ENCODE data around the gene JCAD. TPM values are rescaled to one million over a fixed set of nuclear protein-coding genes. Genes with fewer than 3 reads are reported as not detected.

The JCAD gene
- total and polyA plus RNA-seq, 11 donors, result 10.4 to 51.7 (median 21.8) TPM

DNA sequence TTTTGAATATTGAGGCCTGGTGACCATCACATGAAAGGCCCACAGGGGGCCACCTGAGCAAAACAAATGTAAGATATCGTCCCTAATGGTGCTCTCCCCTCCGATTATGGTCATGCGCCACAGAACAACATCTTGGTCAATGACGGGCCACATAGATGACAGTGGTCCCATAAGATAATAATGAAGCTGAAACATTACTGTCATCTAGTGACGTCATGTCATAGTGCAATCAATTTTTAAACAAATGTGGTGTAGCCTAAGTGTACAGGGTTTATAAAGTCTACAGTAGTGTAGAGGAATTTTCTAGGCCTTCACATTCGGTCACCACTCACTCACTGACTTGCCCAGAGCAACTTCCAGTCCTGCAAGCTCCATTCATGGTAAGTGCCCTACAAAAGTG, 36.8 kb downstream of the JCAD start:
- H3K9me3 ChIP-seq, result no peaks in the 10 kb centered on the region
- WGBS, 4 donors, result 87 to 91% (median 90%) methylated on average over 6 of the region's 6 CpGs
- peaks cover 2 to 34% (median 24%) of the 10 kb centered on the region in 12 donors for H3K4me1 ChIP-seq
- no peak for ATAC-seq
- no peak overlapping the region for H3K27ac ChIP-seq
- H3K36me3 ChIP-seq, result peaks cover 0 to 43% (median 9%) of the 10 kb centered on the region in 9 donors
- intact Hi-C loops (cut with DNase I), result loop anchor here in 1 of 10 donors (10.0 kb wide), 1 partner anchor 162 kb away; no protein-coding TSS in a partner anchor
- H3K4me3 ChIP-seq, result no peak overlapping the region
- TF ChIP-seq CTCF (IDR thresholded peaks at IDR 0.05) (peak in 1 of 12 donors; percentile 7), POLR2A (IDR thresholded peaks at IDR 0.05) (no peak)
- peaks cover 0 to 18% (median 0%) of the 10 kb centered on the region in 9 donors for H3K27me3 ChIP-seq
- no peak for DNase-seq

DNA sequence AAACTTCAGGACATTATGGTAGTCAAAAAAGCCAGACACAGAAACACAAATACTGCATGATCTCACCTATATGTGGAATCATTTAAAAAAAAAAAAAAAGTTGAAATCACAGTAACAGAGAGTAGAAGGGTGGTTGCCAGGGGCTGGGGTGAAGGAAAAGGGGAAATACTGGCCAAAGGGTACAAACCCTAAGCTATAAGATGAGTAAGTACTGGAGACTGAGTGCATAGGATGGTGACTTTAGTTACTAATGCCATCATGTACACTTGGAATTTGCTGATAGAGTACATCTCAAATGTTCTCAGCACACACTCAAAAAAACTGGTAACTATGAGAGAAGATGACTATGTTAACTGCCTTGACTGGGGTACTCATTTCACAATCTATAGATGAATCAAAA, 39.9 kb downstream of the JCAD start:
- intact Hi-C loops (cut with DNase I), result no loop called here
- no peak overlapping the region for H3K27ac ChIP-seq

GRCh38 chr10:30018496-30018895, 40.9 kb downstream of the JCAD start:
- no peaks in the 10 kb centered on the region for H3K9me3 ChIP-seq
- H3K27ac ChIP-seq, result no peak overlapping the region
- intact Hi-C loops (cut with DNase I), result no loop called here
- H3K36me3 ChIP-seq, result peaks cover 0 to 49% (median 11%) of the 10 kb centered on the region in 9 donors
- DNase-seq, result no peak
- 56 to 63% (median 62%) methylated on average over 5 to 6 of the region's 6 CpGs for WGBS, 4 donors
- no peak for ATAC-seq
- H3K4me1 ChIP-seq, result peaks cover 0 to 29% (median 16%) of the 10 kb centered on the region in 12 donors
- TF ChIP-seq CTCF (IDR thresholded peaks at IDR 0.05) (peak in 1 of 12 donors; percentile 11), POLR2A (IDR thresholded peaks at IDR 0.05) (no peak)
- peaks cover 0 to 8% (median 0%) of the 10 kb centered on the region in 9 donors for H3K27me3 ChIP-seq
- H3K4me3 ChIP-seq, result no peak overlapping the region

More for the DNA sequence above, 39.9 kb downstream of the JCAD start:
- ATAC-seq, result no peak
- TF ChIP-seq CTCF (IDR thresholded peaks at IDR 0.05), result no peak
- no peak for TF ChIP-seq POLR2A (IDR thresholded peaks at IDR 0.05)
- Histone ChIP-seq H3K4me3 (no peak overlapping the region), H3K36me3 (peaks cover 0 to 53% (median 12%) of the 10 kb centered on the region in 9 donors), H3K27me3 (peaks cover 0 to 8% (median 0%) of the 10 kb centered on the region in 9 donors), H3K4me1 (peaks cover 0 to 19% (median 9%) of the 10 kb centered on the region in 12 donors), H3K9me3 (no peaks in the 10 kb centered on the region)
- DNase-seq, result no peak

- no peak overlapping the region for H3K4me3 ChIP-seq
- no peak overlapping the region for H3K27ac ChIP-seq
- intact Hi-C loops (cut with DNase I), result no loop called here
- WGBS, 4 donors, result 69 to 77% (median 72%) methylated on average over 6 of the region's 6 CpGs
- TF ChIP-seq CTCF (IDR thresholded peaks at IDR 0.05) (no peak), POLR2A (IDR thresholded peaks at IDR 0.05) (no peak)
- peaks cover 0 to 35% (median 18%) of the 10 kb centered on the region in 12 donors for H3K4me1 ChIP-seq
- H3K27me3 ChIP-seq, result peaks cover 0 to 8% (median 0%) of the 10 kb centered on the region in 9 donors
- H3K9me3 ChIP-seq, result no peaks in the 10 kb centered on the region
- no peak for DNase-seq
- peaks cover 0 to 44% (median 7%) of the 10 kb centered on the region in 9 donors for H3K36me3 ChIP-seq
- ATAC-seq, result no peak
Measured at GRCh38 chr10:30017966-30018365, 41.4 kb downstream of the JCAD start.
